ENCODE data around the gene PSMB9.
"Not testable (repeated sequence)": the region's sequence is repeated elsewhere in the genome, so short reads cannot be mapped to it uniquely, and the experiment has no call there.

PSMB9 gene

GRCh38 chr6:32853541-32854375 is at the start of gene PSMB9, which contains the start of gene TAP1:
TSS of gene PSMB9 (plus strand) at chr6:32854192. CDS start at chr6:32854230, 38 bp downstream.
TSS of gene TAP1 (minus strand) at chr6:32853704. CDS start at chr6:32853636, 68 bp downstream.
- Histone ChIP-seq H3K27ac (peak within 1 kb of the TSS; percentile 93), H3K9me3 (ENCODE audit: control insufficient read depth, low read length) (no peaks in the 10 kb centered on the region)

GRCh38 chr6:32805404-32805803 is 48.6 kb upstream of the PSMB9 start:
- H3K4me3 ChIP-seq (ENCODE audit: low read depth, low read length); H3K36me3 ChIP-seq (ENCODE audit: control insufficient read depth, insufficient read depth, low read length); H3K9ac ChIP-seq; H3K27ac ChIP-seq; H3K4me2 ChIP-seq (ENCODE audit: low read length); H2AFZ ChIP-seq; H3K4me1 ChIP-seq; H3K9me3 ChIP-seq (ENCODE audit: control insufficient read depth, low read length); H3K27me3 ChIP-seq (ENCODE audit: control insufficient read depth, insufficient read depth, low read length); H3K79me2 ChIP-seq: not testable (repeated sequence)

More at GRCh38 chr6:32853541-32854375, at the start of gene PSMB9, which contains the start of gene TAP1:
- TF ChIP-seq CTCF (IDR thresholded peaks at IDR 0.05) = peak; percentile 97
- H3K36me3 ChIP-seq (ENCODE audit: control insufficient read depth, insufficient read depth, low read length) = no peaks in the 10 kb centered on the region
- peaks cover 5% of the 10 kb centered on the region for H3K4me1 ChIP-seq
- H3K79me2 ChIP-seq = no peaks in the 10 kb centered on the region
- H3K9ac ChIP-seq = peak within 1 kb of the TSS; percentile 16
- H3K4me2 ChIP-seq (ENCODE audit: low read length) = peak within 1 kb of the TSS; percentile 100
- H3K4me3 ChIP-seq (ENCODE audit: low read depth, low read length) = peak within 1 kb of the TSS; percentile 89
- peak within 1 kb of the TSS; percentile 99 for H2AFZ ChIP-seq
- no peaks in the 10 kb centered on the region for H3K27me3 ChIP-seq (ENCODE audit: control insufficient read depth, insufficient read depth, low read length)

GRCh38 chr6:32807020-32807580 is 46.9 kb upstream of the PSMB9 start:
- Histone ChIP-seq H3K9me3 (ENCODE audit: control insufficient read depth, low read length) (no peaks in the 10 kb centered on the region), H3K4me2 (ENCODE audit: low read length) (no peak overlapping the region), H2AFZ (no peak overlapping the region), H3K79me2 (no peaks in the 10 kb centered on the region), H3K27me3 (ENCODE audit: control insufficient read depth, insufficient read depth, low read length) (no peaks in the 10 kb centered on the region), H3K4me3 (ENCODE audit: low read depth, low read length) (no peak overlapping the region), H3K36me3 (ENCODE audit: control insufficient read depth, insufficient read depth, low read length) (no peaks in the 10 kb centered on the region), H3K27ac (no peak overlapping the region), H3K9ac (no peak overlapping the region), H3K4me1 (no peaks in the 10 kb centered on the region)
- no peak for TF ChIP-seq CTCF (IDR thresholded peaks at IDR 0.05)

GRCh38 chr6:32809171-32809570 is 44.8 kb upstream of the PSMB9 start:
- Histone ChIP-seq H3K4me3 (ENCODE audit: low read depth, low read length) (no peak overlapping the region), H3K36me3 (ENCODE audit: control insufficient read depth, insufficient read depth, low read length) (no peaks in the 10 kb centered on the region), H3K79me2 (no peaks in the 10 kb centered on the region), H3K27ac (no peak overlapping the region), H2AFZ (no peak overlapping the region), H3K4me2 (ENCODE audit: low read length) (no peak overlapping the region), H3K4me1 (no peaks in the 10 kb centered on the region), H3K9me3 (ENCODE audit: control insufficient read depth, low read length) (no peaks in the 10 kb centered on the region), H3K9ac (no peak overlapping the region), H3K27me3 (ENCODE audit: control insufficient read depth, insufficient read depth, low read length) (no peaks in the 10 kb centered on the region)
- TF ChIP-seq CTCF (IDR thresholded peaks at IDR 0.05) = no peak

- Histone ChIP-seq H2AFZ (no peak overlapping the region), H3K4me2 (ENCODE audit: low read length) (no peak overlapping the region), H3K9me3 (ENCODE audit: control insufficient read depth, low read length) (no peaks in the 10 kb centered on the region), H3K36me3 (ENCODE audit: control insufficient read depth, insufficient read depth, low read length) (no peaks in the 10 kb centered on the region), H3K4me1 (no peaks in the 10 kb centered on the region), H3K79me2 (no peaks in the 10 kb centered on the region), H3K27me3 (ENCODE audit: control insufficient read depth, insufficient read depth, low read length) (no peaks in the 10 kb centered on the region), H3K9ac (no peak overlapping the region), H3K4me3 (ENCODE audit: low read depth, low read length) (no peak overlapping the region), H3K27ac (no peak overlapping the region)
- TF ChIP-seq CTCF (IDR thresholded peaks at IDR 0.05) = no peak
These were observed 39.8 kb upstream of the PSMB9 start for GRCh38 chr6:32814145-32814544.

All from parathyroid adenoma (tissue), 2 donors.